HG03460 (cell line): ENCODE results near the gene BNIP1.

ENCODE experiments used
- ATAC-seq: cut with Tn5 transposase; IDR thresholded peaks from one replicate; pipeline ENCODE4 v1.9.1; 2021; ENCODE audit not compliant: unreplicated experiment

BNIP1 gene

DNA sequence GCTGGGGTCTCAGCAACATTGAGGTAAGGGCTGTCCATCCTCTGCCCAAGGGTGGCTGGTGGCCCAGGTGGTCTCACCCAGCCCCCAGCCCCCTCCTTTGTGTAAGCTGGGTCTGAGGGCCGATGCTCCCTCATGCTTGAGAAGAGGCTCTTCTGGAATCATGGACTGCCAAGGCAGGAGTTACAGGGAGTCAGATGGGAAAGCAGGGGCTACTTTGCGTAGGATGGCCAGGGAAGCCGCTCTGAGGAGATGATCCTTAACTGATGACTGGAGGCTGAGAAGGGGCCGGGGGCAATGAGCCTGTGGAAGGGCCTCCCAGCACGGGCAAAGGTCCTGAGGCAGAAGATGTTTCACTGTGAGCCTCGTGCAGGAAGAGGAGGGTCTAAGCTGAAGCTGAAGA, 67.0 kb downstream of the BNIP1 start:
- ATAC-seq, result no peak

DNA sequence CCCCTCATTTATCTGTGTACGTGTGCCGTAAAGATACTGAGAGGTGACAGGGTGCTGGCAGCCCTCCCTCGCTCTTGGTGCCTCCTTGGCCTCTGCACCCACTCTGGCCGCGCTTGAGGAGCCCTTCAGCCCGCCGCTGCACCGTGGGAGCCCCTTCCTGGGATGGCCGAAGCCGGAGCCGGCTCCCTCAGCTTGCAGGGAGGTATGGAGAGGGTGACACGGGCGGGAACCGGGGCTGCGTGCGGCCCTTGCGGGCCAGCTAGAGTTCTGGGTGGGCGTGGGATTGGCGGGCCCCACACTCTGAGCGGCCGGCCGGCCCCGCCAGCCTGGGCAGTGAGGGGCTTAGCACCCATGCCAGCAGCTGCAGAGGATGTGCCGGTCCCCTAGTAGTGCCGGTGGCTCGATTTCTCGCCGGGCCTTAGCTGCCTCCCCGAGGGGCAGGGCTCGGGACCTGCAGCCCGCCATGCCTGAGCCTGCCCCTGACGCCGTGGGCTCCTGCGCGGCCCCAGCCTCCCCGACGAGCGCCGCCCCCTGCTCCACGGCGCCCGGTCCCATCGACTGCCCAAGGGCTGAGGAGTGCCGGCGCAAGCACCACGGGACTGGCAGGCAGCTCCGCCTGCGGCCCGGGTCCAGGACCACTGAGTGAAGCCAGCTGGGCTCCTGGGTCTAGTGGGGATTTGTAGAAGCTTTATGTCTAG, 69.1 kb downstream of the BNIP1 start:
- ATAC-seq, result no peak
